ENCODE data around the gene IL17D. TPM values are rescaled to one million over a fixed set of nuclear protein-coding genes. Genes with fewer than 3 reads are reported as not detected.

Gene IL17D
- total RNA-seq, 2 experiments from 2014 or later: not detected

DNA sequence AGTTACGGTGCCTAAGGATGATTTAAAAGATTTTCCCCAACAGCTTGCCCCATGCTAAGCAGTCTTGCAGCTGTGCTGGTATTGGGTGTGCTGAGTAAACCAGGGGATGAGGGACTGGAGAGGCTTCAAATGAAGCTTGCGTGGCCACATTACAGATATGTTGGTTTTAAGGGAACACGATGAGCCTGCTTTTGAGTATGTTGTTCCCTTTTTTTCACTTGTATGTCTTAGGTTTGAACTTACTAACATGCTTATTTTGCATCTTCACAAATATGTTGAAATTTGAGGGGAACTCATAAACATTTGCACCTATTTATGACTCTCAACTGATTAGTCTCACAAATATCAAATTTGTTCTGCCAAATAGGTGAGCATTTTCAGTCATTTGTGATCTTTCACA, 2.0 kb upstream of the IL17D start:
- DNase-seq: no peak
- H3K4me1 Mint-ChIP-seq: peaks cover 12% of the 10 kb centered on the region

DNA sequence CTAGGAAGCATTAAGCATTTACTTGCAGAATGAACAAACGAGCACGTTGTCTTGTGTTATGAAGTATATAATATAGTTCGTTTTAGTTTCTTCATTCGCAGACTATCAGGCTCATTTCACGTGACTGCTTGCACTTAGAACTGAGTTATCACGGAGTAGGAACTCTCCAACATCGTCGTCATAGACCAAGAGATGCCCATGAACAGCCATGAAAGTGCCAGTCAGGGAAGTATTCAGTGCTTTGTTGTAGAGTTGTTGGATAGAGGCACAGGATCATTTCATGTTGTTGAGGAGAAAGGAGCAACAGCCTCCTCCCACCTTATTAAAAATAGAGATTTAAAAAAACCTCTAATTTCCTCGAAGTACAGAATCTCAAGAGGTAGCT, 977 bp upstream of the IL17D start:
- POLR2A ChIA-PET: no interaction called here
- Mint-ChIP-seq H3K27ac (no peak overlapping the region), H3K4me1 (peaks cover 12% of the 10 kb centered on the region), H3K4me3 (peak overlapping the region; percentile 80), H3K27me3 (peaks cover 43% of the 10 kb centered on the region), H3K9me3 (no peaks in the 10 kb centered on the region), H3K36me3 (ENCODE audit: low read depth) (no peaks in the 10 kb centered on the region)
- CTCF ChIA-PET: interaction anchor here (0.7 to 3.8 kb wide), 3 partner anchors 9 to 13 kb away, joined by 3 to 14 read pairs (median 6); no protein-coding TSS in a partner anchor
- DNase-seq: no peak

More for the DNA sequence above, 2.0 kb upstream of the IL17D start:
- no peaks in the 10 kb centered on the region for H3K9me3 Mint-ChIP-seq
- ChIA-PET CTCF (interaction anchor here (0.5 to 1.6 kb wide), 2 partner anchors 10 to 17 kb away, joined by 3 to 6 read pairs; no protein-coding TSS in a partner anchor), POLR2A (no interaction called here)
- no peaks in the 10 kb centered on the region for H3K36me3 Mint-ChIP-seq (ENCODE audit: low read depth)
- H3K27me3 Mint-ChIP-seq: peaks cover 46% of the 10 kb centered on the region
- H3K27ac Mint-ChIP-seq: no peak overlapping the region
- no peak overlapping the region for H3K4me3 Mint-ChIP-seq

DNA sequence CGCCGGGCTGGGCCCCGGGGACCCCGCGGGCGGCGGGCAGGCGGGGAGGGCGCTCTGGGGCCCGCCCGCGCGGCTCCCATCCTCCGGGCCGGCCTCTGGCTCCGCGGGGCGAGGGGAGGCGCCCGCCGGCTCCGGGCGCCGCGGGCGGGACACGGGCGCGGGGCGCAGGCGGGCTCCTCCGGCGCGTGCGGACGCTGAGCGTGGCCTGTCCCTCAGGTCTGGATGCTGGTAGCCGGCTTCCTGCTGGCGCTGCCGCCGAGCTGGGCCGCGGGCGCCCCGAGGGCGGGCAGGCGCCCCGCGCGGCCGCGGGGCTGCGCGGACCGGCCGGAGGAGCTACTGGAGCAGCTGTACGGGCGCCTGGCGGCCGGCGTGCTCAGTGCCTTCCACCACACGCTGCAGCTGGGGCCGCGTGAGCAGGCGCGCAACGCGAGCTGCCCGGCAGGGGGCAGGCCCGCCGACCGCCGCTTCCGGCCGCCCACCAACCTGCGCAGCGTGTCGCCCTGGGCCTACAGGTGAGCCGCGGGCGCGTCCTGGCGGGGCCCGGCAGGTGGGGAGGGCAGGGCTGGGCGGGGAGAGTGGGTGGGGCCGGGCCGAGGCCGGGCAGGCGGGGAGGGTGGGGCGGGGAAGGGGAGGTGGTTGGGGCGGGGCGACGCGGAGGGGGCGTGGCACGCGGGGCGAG, 420 bp downstream of the IL17D start:
- DNase-seq: peak; percentile 73
- Mint-ChIP-seq H3K4me3 (no peak overlapping the region), H3K27ac (no peak overlapping the region), H3K36me3 (ENCODE audit: low read depth) (no peaks in the 10 kb centered on the region), H3K9me3 (no peaks in the 10 kb centered on the region), H3K4me1 (peaks cover 12% of the 10 kb centered on the region), H3K27me3 (peaks cover 36% of the 10 kb centered on the region)
- CTCF ChIA-PET: interaction anchor here (0.6 to 3.8 kb wide), 9 partner anchors 11 to 221 kb away, joined by 3 to 14 read pairs (median 4); no protein-coding TSS in a partner anchor
- POLR2A ChIA-PET: no interaction called here

DNA sequence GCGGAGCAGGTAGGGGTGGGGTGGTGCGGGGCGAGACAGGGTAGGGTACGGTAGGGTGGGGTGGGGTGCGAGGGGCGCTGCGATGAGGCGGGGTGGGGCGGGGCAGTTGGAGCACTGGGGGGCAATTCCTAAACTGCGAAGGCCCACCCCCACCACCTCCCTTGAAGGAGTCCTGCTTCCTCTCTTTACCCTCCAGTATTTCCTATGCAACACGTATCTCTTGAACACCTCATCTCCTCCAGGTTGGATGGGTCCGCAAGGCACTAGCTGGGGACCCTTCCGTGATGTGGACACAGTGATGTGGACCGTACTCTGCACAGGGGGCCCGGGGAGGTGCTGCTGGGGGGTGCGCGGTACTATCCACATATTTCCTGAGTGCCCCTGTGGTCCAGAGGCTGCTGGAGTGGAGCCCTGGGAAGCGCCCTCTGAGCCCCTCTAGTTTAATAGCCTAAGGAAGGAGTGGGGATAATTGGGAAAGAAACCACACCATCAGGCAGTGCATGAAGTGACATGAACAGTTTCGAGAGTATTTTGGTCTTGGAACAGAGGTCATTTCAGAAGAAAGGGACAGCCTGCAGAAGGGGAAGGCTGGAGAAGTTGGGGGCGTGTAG, 1.1 kb downstream of the IL17D start:
- POLR2A ChIA-PET: no interaction called here
- H3K36me3 Mint-ChIP-seq (ENCODE audit: low read depth): no peaks in the 10 kb centered on the region
- no peaks in the 10 kb centered on the region for H3K9me3 Mint-ChIP-seq

DNA sequence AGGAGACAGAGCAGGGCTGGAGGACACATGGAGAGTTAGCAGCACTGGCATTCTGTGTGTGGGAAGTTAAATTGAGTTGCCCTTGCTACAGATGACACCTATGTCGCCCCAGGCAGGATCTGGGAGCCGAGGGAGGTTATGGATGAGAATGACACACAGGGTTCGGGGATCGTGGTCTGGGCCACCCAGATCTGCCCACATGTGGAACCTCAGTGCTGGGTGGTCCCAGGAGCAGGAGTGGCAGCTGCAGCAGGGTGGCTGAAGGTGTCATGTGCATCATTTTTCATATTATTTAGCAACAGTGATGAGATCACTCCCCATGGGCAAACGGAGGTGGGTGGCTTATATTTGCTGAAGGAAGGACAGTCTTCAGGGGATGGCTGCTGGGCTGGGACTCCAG, 3.2 kb downstream of the IL17D start:
- ChIA-PET CTCF (interaction anchor here (0.6 to 1.3 kb wide), 2 partner anchors 218 to 457 kb away, joined by 3 read pairs; no protein-coding TSS in a partner anchor), POLR2A (no interaction called here)
- Mint-ChIP-seq H3K4me1 (peaks cover 12% of the 10 kb centered on the region), H3K9me3 (no peaks in the 10 kb centered on the region), H3K36me3 (ENCODE audit: low read depth) (no peaks in the 10 kb centered on the region), H3K27me3 (peaks cover 16% of the 10 kb centered on the region), H3K4me3 (no peak overlapping the region), H3K27ac (no peak overlapping the region)
- no peak for DNase-seq

More for the DNA sequence above, 1.1 kb downstream of the IL17D start:
- Mint-ChIP-seq H3K4me1 (peaks cover 12% of the 10 kb centered on the region), H3K27ac (no peak overlapping the region), H3K27me3 (peaks cover 33% of the 10 kb centered on the region), H3K4me3 (peak overlapping the region; percentile 58)
- CTCF ChIA-PET: interaction anchor here (0.5 to 3.8 kb wide), 8 partner anchors 11 to 220 kb away, joined by 3 to 14 read pairs (median 4); no protein-coding TSS in a partner anchor
- no peak for DNase-seq

DNA sequence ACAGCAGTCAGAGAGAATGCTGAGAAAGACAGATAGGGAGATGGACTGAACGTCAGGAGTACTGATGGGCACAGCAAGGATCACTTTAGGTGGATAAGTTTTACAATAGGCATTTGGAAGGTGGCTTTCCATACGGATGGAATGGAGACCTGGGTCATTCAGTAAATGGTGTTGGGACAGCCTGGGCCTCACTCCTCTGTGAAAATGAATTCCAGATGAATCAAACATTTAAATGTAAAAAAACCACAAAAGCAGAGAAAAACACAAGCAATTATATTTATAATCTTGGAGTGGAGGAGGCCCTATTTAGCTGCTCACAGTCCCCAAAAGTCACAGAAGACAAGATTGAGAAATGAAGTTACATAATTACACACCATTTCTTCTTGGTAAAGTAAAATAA, 4.7 kb downstream of the IL17D start:
- no peak for DNase-seq
- Mint-ChIP-seq H3K36me3 (ENCODE audit: low read depth) (no peaks in the 10 kb centered on the region), H3K9me3 (no peaks in the 10 kb centered on the region), H3K27me3 (peaks cover 5% of the 10 kb centered on the region), H3K4me1 (peaks cover 8% of the 10 kb centered on the region), H3K4me3 (no peak overlapping the region), H3K27ac (no peak overlapping the region)
- ChIA-PET CTCF (interaction anchor here (1.2 kb wide), 1 partner anchor 143 kb away, joined by 3 read pairs; no protein-coding TSS in a partner anchor), POLR2A (no interaction called here)

DNA sequence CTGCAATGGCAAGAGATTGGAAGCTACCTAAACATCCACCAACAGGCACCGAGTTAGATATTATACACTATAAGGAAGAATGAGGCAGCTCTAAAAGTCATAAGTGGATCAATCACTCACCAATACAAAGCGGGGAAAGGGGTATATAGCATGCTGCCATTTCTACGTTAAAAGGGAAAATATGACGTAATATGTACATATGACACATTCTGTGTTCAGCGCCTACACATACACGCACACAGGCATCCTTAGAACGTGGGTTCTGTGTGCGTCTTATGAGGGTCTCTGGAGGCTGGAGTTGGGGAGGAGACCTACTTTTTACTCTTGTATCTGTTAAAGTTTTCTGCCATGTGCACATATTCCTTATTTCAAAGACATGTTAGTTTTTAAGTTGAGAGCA, 5.9 kb downstream of the IL17D start:
- no peaks in the 10 kb centered on the region for H3K36me3 Mint-ChIP-seq (ENCODE audit: low read depth)
- peaks cover 10% of the 10 kb centered on the region for H3K4me1 Mint-ChIP-seq
- no peak for DNase-seq
- POLR2A ChIA-PET: no interaction called here
- H3K27me3 Mint-ChIP-seq: peaks cover 13% of the 10 kb centered on the region
- CTCF ChIA-PET: interaction anchor here (0.8 to 1.0 kb wide), 2 partner anchors 71 to 512 kb away, joined by 3 to 5 read pairs; no protein-coding TSS in a partner anchor
- no peaks in the 10 kb centered on the region for H3K9me3 Mint-ChIP-seq
- H3K4me3 Mint-ChIP-seq: no peak overlapping the region
- no peak overlapping the region for H3K27ac Mint-ChIP-seq

DNA sequence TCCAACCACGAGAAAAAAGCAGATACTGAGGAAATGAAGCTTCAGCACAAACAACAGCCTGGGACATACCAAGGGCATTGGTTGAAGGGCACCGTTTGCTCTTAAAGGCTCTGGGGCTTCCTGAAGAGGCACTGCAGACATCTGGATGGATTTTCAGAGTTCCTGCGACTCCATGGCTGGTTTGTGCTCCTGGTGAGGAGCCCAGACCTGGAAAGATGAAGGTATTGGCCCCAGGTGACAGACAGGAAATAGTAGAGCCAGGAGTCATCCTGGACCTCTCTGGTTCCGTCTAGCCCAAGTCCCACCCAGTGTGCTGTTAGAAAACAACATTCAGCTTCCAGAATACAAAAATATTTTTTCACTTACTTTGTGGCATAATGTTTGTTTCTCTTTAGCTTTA, 6.3 kb downstream of the IL17D start:
- CTCF ChIA-PET: interaction anchor here (0.8 to 1.0 kb wide), 2 partner anchors 71 to 513 kb away, joined by 3 to 5 read pairs; no protein-coding TSS in a partner anchor
- no peaks in the 10 kb centered on the region for H3K9me3 Mint-ChIP-seq
- H3K4me1 Mint-ChIP-seq: peaks cover 10% of the 10 kb centered on the region
- no peak overlapping the region for H3K27ac Mint-ChIP-seq
- H3K36me3 Mint-ChIP-seq (ENCODE audit: low read depth): no peaks in the 10 kb centered on the region
- no peak for DNase-seq
- no peak overlapping the region for H3K4me3 Mint-ChIP-seq
- peaks cover 13% of the 10 kb centered on the region for H3K27me3 Mint-ChIP-seq
- POLR2A ChIA-PET: no interaction called here

DNA sequence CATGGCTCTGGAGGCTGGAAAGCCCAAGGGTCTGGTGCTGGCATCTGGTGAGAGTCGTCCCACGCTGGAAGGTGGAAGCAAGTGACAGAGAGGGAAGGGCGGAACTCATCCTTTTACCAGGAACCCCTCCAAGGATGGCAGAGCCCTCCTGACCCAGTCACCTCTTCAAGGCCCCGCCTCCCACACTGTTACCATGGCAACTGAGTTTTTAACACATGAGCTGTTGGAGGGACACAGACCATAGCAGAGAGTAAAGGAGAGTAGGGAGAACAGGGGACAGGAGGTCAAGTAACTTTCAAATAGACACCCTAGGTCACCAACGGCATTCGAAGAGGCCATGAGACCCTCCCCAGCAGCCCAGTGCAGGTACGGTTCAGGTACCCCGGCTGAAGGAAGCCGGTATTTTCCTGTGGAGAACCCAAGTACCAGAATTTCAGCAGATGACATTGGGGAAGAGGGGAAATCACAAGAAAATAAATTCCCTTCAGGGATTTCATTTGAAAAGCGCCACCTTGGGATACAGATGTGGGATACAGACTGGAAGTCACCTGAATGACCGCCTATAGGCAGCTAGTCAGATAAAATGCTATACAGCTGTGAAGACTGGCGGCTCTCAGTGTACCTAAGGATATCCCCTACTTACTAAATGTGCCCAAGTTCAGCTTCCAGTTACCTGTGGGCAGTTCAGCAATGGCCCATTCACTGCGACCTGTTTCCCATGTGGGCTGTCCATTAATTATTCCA, 8.0 kb downstream of the IL17D start:
- Mint-ChIP-seq H3K36me3 (ENCODE audit: low read depth) (no peaks in the 10 kb centered on the region), H3K27ac (no peak overlapping the region), H3K9me3 (no peaks in the 10 kb centered on the region), H3K4me3 (no peak overlapping the region), H3K27me3 (peaks cover 13% of the 10 kb centered on the region), H3K4me1 (peaks cover 10% of the 10 kb centered on the region)
- no peak for DNase-seq
- ChIA-PET CTCF (interaction anchor here (0.6 to 1.9 kb wide), 4 partner anchors 9 to 536 kb away, joined by 3 to 6 read pairs (median 4); no protein-coding TSS in a partner anchor), POLR2A (no interaction called here)

DNA sequence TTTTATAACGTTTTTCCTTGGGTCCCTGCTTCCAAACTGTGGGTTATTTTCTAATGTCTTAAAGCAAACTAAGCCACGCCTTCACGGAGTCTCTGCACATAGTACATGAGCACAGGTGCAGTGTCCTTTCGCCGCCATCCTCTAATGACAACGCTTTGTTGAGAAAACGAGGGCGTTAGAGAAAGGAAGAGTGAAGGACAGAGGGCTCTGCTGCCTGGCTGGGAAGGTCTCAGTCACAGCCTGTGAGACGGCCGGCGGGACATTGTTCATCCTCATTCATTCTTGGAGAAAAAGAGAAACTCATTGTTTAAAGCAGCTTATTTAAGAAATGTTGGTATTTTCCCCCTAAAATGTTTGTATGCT, 9.5 kb downstream of the IL17D start:
- H3K27ac Mint-ChIP-seq: no peak overlapping the region

DNA sequence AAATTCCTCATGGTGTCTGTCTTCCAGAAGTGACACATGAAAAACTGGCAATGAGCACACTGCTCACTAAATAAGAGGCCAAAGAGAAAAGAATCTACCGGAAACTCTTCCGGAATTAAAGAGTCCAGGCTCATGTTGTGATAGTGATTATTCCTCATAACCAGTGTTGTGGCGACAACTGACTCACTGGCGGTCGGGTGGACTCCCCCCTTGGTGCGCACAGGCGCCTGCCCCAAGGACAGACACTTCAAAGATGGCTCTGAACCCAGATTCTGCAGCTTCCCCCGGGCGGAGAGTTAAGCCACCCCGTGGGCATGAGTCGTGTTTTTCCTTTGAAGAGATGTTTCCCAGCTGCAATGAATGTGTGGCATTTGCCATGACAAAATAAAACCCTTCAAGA, 10.3 kb downstream of the IL17D start:
- Mint-ChIP-seq H3K9me3 (no peaks in the 10 kb centered on the region), H3K36me3 (ENCODE audit: low read depth) (no peaks in the 10 kb centered on the region), H3K4me3 (no peak overlapping the region), H3K27me3 (peaks cover 13% of the 10 kb centered on the region), H3K4me1 (peaks cover 10% of the 10 kb centered on the region), H3K27ac (no peak overlapping the region)
- ChIA-PET CTCF (interaction anchor here (1.1 to 2.4 kb wide), 2 partner anchors 10 to 25 kb away, joined by 3 to 14 read pairs; partner anchors contain the start of gene IL17D), POLR2A (no interaction called here)
- DNase-seq: no peak

More for the DNA sequence above, 9.5 kb downstream of the IL17D start:
- POLR2A ChIA-PET: no interaction called here
- no peak for DNase-seq
- no peak overlapping the region for H3K4me3 Mint-ChIP-seq
- no peaks in the 10 kb centered on the region for H3K9me3 Mint-ChIP-seq
- H3K4me1 Mint-ChIP-seq: peaks cover 10% of the 10 kb centered on the region
- H3K36me3 Mint-ChIP-seq (ENCODE audit: low read depth): no peaks in the 10 kb centered on the region
- CTCF ChIA-PET: interaction anchor here (1.1 to 1.9 kb wide), 2 partner anchors 10 to 26 kb away, joined by 3 to 5 read pairs; no protein-coding TSS in a partner anchor
- H3K27me3 Mint-ChIP-seq: peaks cover 13% of the 10 kb centered on the region

DNA sequence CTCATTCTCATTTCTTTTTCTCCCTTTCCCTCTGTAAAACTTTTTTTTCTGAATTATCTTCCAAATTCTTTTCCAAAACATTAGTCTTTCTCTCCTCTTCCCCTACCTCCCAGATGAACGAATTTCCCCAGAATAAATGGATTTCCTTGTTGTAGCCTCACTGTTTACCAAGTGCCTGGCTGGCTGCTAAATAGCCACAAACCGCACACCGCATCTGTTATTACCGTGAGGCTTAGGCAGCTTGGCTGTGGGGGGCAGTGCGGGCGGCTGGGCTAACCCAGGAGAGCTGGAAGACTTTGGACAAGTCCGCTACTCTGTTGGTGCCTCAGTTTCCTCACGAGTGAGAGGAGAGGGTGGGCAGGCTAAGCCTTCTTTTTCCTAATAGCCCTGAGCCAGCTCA, 10.7 kb downstream of the IL17D start:
- Mint-ChIP-seq H3K36me3 (ENCODE audit: low read depth) (no peaks in the 10 kb centered on the region), H3K4me1 (peaks cover 10% of the 10 kb centered on the region), H3K9me3 (no peaks in the 10 kb centered on the region), H3K27ac (no peak overlapping the region), H3K4me3 (no peak overlapping the region), H3K27me3 (peaks cover 13% of the 10 kb centered on the region)
- ChIA-PET CTCF (interaction anchor here (1.3 to 2.4 kb wide), 2 partner anchors 10 to 11 kb away, joined by 4 to 14 read pairs; partner anchors contain the start of gene IL17D), POLR2A (no interaction called here)
- no peak for DNase-seq

All from activated CD4-positive, alpha-beta T cell treated with anti-CD3 and anti-CD28 coated beads, Interleukin-2, amount 10 ng/mL, durations not matched to agents 7 days and 5 days (primary cell).